Gastroesophageal sphincter (tissue), 4 donors: ENCODE results near the gene RNF168. TPM values are rescaled to one million over a fixed set of nuclear protein-coding genes. Genes with fewer than 3 reads are reported as not detected.

ENCODE experiments used
- ATAC-seq: fragments of 150-250 bp; one replicate; pipeline ENCODE4 v1.9.1; 2016; ENCODE audit warnings: mild to moderate bottlenecking, moderate library complexity
- H3K27ac ChIP-seq, 4 donors: fragments of 200-600 bp; sonication (generic) in 3 of 4; 1 replicate in 3 of 4; 2 replicates in 1 of 4; pipeline ENCODE4 v1.5.1; 2016 to 2019
- H3K27me3 ChIP-seq: fragments of 200-600 bp; sonication (generic); one replicate; pipeline ENCODE4 v1.5.1; 2019
- H3K36me3 ChIP-seq, 2 donors: fragments of 200-600 bp; sonication (generic); one replicate each; pipeline ENCODE4 v1.5.1; 2019; ENCODE audit warnings: control low read depth in 1 of 2
- H3K4me1 ChIP-seq, 3 donors: fragments of 200-600 bp; sonication (generic); 1 replicate in 2 of 3; 2 replicates in 1 of 3; pipeline ENCODE4 v1.5.1; 2016 to 2019; ENCODE audit warnings: control low read depth in 2 of 3
- H3K4me3 ChIP-seq, 2 donors: fragments of 200-600 bp; sonication (generic); one replicate each; pipeline ENCODE4 v1.5.1; 2019; ENCODE audit warnings: mild to moderate bottlenecking in 1 of 2, moderate library complexity in 1 of 2
- H3K9me3 ChIP-seq, 3 donors: fragments of 200-600 bp; sonication (generic); one replicate each; pipeline ENCODE4 v1.5.1; 2017 to 2019; ENCODE audit warnings: control low read depth in 2 of 3
- EP300 ChIP-seq: sonication (generic); formaldehyde crosslinking; IDR thresholded peaks from one replicate; pipeline ENCODE4 v1.6.1; 2017; ENCODE audit warnings: antibody characterized with exemption, mild to moderate bottlenecking
- POLR2A ChIP-seq, 2 donors: fragments of 450-650 bp; IDR thresholded peaks; one replicate each; pipeline ENCODE4 v1.6.1; 2017; ENCODE audit warnings: antibody characterized with exemption in 2 of 2, mild to moderate bottlenecking in 2 of 2, moderate library complexity in 1 of 2
- POLR2AphosphoS5 ChIP-seq: sonication (generic); formaldehyde crosslinking; IDR thresholded peaks from one replicate; pipeline ENCODE4 v1.6.1; 2017; ENCODE audit warnings: antibody characterized with exemption
- WGBS, 2 donors: methylation state at CpG; one replicate each; pipeline ENCODE4 v1.1.5; 2018; ENCODE audit warnings: low coverage in 1 of 2; 5-methylcytosine and 5-hydroxymethylcytosine counted together
- total RNA-seq, 4 donors: library from RNA; depleted of rRNA; stranded (reverse); fragments of >200 nt; gene quantifications; one replicate each; pipeline ENCODE4 v1.1.0, GENCODE V29; 2016
- TF ChIP-seq, protein P1 (sequence below), 4 experiments: fragments of 200-600 bp in 2 of 4; fragments of 450-650 bp in 2 of 4; sonication (generic) in 1 of 4; IDR thresholded peaks; one replicate each; pipeline ENCODE4 v1.5.1; 2017 to 2019; ENCODE audit warnings: antibody characterized with exemption in 4 of 4, mild to moderate bottlenecking in 2 of 4, moderate library complexity in 2 of 4

The RNF168 gene
- total RNA-seq, 4 donors from 2014 or later = 19.4 to 26.0 (median 23.7) TPM

DNA sequence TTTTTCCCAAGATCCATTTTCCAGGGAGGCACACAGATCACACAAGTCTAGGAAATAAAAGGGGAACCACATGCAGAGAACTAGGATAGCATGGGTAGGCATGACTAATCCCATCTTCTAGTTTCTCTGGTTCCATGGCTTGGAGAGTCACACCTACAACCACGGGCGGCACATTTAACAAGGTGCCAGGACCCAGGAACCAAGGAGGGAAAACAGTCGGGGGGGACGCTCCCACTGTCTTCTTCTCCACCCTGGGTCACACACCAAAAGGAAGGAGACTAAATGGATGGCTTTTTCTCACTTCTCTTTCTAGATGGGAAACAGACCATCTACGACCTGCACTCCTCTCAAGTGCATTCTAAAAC is 16.1 kb upstream of the RNF168 start:
- no peak for ATAC-seq
- Histone ChIP-seq H3K9me3 (peaks cover 0 to 37% (median 0%) of the 10 kb centered on the region in 3 donors), H3K27me3 (no peaks in the 10 kb centered on the region), H3K4me3 (no peak overlapping the region), H3K36me3 (no peaks in the 10 kb centered on the region), H3K4me1 (peaks cover 0 to 6% (median 0%) of the 10 kb centered on the region in 3 donors), H3K27ac (no peak overlapping the region)
- no peak for TF ChIP-seq POLR2AphosphoS5
- no peak for TF ChIP-seq EP300
- TF ChIP-seq, protein P1, sequence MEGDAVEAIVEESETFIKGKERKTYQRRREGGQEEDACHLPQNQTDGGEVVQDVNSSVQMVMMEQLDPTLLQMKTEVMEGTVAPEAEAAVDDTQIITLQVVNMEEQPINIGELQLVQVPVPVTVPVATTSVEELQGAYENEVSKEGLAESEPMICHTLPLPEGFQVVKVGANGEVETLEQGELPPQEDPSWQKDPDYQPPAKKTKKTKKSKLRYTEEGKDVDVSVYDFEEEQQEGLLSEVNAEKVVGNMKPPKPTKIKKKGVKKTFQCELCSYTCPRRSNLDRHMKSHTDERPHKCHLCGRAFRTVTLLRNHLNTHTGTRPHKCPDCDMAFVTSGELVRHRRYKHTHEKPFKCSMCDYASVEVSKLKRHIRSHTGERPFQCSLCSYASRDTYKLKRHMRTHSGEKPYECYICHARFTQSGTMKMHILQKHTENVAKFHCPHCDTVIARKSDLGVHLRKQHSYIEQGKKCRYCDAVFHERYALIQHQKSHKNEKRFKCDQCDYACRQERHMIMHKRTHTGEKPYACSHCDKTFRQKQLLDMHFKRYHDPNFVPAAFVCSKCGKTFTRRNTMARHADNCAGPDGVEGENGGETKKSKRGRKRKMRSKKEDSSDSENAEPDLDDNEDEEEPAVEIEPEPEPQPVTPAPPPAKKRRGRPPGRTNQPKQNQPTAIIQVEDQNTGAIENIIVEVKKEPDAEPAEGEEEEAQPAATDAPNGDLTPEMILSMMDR (IDR thresholded peaks at IDR 0.05) = no peak
- TF ChIP-seq POLR2A (IDR thresholded peaks at IDR 0.05) = no peak
- 75 to 80% methylated on average over 1 to 5 of the region's 5 CpGs for WGBS, 2 donors

DNA sequence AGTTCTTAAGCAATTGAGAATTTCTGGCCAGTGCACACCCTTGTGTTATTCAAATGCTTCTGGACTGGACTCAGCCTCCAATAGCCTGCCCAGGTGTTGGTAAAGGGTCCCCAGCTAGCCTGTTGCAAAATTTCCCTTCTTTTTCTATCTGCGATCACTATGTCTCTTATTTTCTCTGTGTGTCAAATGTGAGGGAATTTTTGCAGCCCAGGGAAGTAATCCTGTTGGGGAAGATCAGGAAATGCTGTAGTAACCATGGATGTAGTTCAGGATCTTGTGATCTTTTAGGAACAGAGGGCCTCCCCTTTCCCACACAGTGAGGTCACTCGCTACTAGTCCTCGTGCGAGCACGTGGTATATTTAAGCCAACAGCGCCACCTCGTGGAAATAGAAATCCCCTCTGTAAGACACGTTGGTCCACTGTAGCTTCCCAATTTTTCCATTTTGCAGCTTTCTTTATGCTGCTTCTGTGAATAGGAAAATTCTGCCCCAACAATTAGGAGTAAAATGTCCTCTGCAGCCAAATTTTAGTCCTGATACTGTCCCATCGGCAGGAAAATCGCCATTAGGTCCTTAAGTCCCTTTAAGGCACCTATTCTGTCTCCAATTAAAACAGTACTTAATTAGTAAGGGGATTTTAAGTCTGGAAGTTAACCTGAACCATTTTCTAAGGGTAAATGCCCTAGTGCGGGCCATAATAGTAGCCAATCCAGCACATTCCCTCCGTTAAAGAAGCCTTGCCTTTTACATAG is 15.6 kb upstream of the RNF168 start:
- 31 to 60% methylated on average over 4 to 12 of the region's 12 CpGs for WGBS, 2 donors
- ATAC-seq = peak; percentile 76
- Histone ChIP-seq H3K4me1 (peaks cover 0 to 6% (median 0%) of the 10 kb centered on the region in 3 donors), H3K27ac (no peak overlapping the region), H3K9me3 (peaks cover 0 to 37% (median 0%) of the 10 kb centered on the region in 3 donors), H3K36me3 (no peaks in the 10 kb centered on the region), H3K27me3 (no peaks in the 10 kb centered on the region), H3K4me3 (no peak overlapping the region)
- TF ChIP-seq POLR2AphosphoS5 = no peak
- TF ChIP-seq, protein P1 (IDR thresholded peaks at IDR 0.05) = peak; percentile 39 to 77 (median 72)

DNA sequence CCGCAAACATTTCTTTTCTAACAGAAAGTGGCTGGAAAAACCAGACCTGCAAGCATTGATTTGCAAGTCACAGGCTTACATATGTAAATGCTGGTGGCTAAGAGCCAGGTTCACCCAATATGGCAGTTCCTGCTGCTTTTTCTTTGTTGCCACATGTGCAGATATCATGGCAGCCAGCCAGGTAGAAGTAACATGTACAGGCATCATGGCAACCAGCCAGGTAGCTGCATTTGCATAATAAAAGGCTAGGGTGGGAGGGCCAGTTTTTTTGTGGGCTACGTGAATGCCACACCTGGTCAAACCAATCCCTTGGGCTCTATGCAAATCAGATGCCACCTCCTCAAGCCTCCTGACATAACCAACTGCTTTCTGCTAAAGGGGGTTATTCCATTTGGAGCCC is 14.4 kb upstream of the RNF168 start:
- no peak for ATAC-seq
- H3K4me1 ChIP-seq = peaks cover 0 to 6% (median 0%) of the 10 kb centered on the region in 3 donors
- WGBS, 2 donors = 80 to 100% methylated on average over 1 to 2 of the region's 2 CpGs
- no peaks in the 10 kb centered on the region for H3K36me3 ChIP-seq
- peaks cover 0 to 37% (median 0%) of the 10 kb centered on the region in 3 donors for H3K9me3 ChIP-seq
- no peaks in the 10 kb centered on the region for H3K27me3 ChIP-seq
- no peak overlapping the region for H3K4me3 ChIP-seq
- TF ChIP-seq POLR2A (IDR thresholded peaks at IDR 0.05) (no peak), EP300 (no peak)
- TF ChIP-seq, protein P1 (IDR thresholded peaks at IDR 0.05) = no peak
- H3K27ac ChIP-seq = no peak overlapping the region

DNA sequence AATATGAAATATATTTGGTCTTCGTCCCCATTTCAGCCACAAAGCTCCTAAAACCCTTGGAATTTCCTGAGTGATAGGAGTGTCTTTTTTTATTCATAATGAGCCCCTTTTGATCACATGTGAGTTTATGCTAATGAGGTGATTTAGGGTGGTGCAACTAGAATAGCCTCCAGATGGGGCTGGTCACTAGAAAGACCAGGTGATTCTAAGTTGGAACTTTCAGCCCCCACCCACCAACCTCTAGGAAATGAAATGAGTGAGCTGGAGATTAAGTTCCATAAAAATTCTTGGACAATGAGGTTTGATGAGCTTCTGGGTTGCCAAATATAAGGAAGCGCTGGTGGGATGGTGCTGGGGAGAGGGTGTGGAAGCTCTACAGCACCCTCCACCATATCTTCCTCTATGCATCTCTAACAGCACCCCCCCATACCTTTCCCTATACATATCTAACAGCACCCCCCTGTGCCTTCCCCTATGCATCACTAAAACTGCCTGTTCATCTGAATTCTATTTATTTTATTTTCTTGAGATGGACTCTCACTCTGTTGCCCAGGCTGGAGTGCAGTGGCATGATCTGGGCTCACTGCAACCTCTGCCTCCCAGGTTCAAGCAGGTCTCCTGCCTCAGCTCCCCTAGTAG is 13.7 kb upstream of the RNF168 start:
- 82 to 93% methylated on average over 2 of the region's 2 CpGs for WGBS, 2 donors
- Histone ChIP-seq H3K4me3 (no peak overlapping the region), H3K4me1 (peaks cover 0 to 6% (median 0%) of the 10 kb centered on the region in 3 donors)

More for the DNA sequence above, 13.7 kb upstream of the RNF168 start:
- ATAC-seq = no peak
- Histone ChIP-seq H3K36me3 (no peaks in the 10 kb centered on the region), H3K27ac (no peak overlapping the region), H3K27me3 (no peaks in the 10 kb centered on the region), H3K9me3 (peaks cover 0 to 37% (median 0%) of the 10 kb centered on the region in 3 donors)
- TF ChIP-seq EP300 (no peak), POLR2AphosphoS5 (no peak), POLR2A (IDR thresholded peaks at IDR 0.05) (no peak)
- TF ChIP-seq, protein P1 (IDR thresholded peaks at IDR 0.05) = no peak
